IgD-negative memory B cell (primary cell): ENCODE results near the gene LIMS2. TPM values are rescaled to one million over a fixed set of nuclear protein-coding genes. Genes with fewer than 3 reads are reported as not detected.

Source experiments
- H3K27ac Mint-ChIP-seq, 3 donors: one replicate each; pipeline ENCODE4 v1.8.0; 2020 to 2022; ENCODE audit warnings: mild to moderate bottlenecking in 3 of 3, mixed read lengths in 3 of 3, moderate library complexity in 1 of 3
- H3K27me3 Mint-ChIP-seq: one replicate; pipeline ENCODE4 v1.8.0; 2021; ENCODE audit warnings: mixed read lengths
- H3K36me3 Mint-ChIP-seq: one replicate; pipeline ENCODE4 v1.8.0; 2020; ENCODE audit warnings: mild to moderate bottlenecking, mixed read lengths
- H3K4me1 Mint-ChIP-seq, 3 donors: one replicate each; pipeline ENCODE4 v1.8.0; 2020 to 2022; ENCODE audit warnings: mixed read lengths in 3 of 3, mild to moderate bottlenecking in 1 of 3
- H3K4me3 Mint-ChIP-seq, 4 donors: one replicate each; pipeline ENCODE4 v1.8.0; 2020 to 2022; ENCODE audit warnings: mild to moderate bottlenecking in 4 of 4, mixed read lengths in 4 of 4, moderate library complexity in 3 of 4
- H3K9me3 Mint-ChIP-seq, 3 donors: one replicate each; pipeline ENCODE4 v1.8.0; 2020 to 2021; ENCODE audit warnings: mixed read lengths in 3 of 3, mild to moderate bottlenecking in 1 of 3
- polyA plus RNA-seq: library from polyadenylated mRNA; unstranded; fragments of 300-500 nt; fragmentation: Illumina TruSeq; gene quantifications from one replicate; pipeline ENCODE4 v1.2.3, GENCODE V29; 2021

Gene LIMS2
- polyA plus RNA-seq, 1 donor from 2014 or later: 35.1 TPM

DNA sequence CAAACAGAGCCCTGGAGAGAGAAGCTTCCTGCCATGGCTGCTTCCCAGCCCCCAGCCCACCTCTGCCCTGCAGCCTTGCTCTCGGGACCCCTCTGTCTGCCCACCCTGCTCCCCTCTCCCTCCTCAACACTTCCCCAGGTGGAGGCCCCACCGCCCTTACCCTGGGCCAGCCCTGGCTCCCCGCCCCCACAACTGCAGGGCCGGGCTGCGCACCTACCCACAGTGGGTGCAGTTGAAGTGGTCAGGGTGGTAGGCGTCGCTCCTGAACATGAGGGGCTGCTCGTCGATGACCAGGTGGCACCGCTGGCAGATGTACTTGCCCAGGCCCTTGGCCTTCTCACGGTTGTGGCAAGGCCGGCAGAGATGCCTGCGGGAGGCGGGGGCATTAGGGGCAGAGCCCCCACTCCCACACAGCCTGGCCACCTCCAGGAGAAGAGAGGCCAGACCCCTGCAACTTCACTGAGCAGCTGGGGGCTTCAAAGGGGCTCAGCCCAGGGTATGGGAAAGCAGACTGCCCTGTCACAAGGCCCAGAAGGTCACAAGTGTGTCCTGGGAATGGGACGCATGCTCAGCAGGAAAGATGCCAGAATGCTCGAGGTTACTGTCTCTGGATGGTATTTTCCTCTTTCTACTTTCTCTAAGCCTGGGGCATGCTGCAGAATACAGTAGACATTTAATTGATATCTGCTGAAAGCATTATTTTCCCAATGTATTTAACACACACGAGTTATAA lies 32.5 kb downstream of the LIMS2 start:
- Mint-ChIP-seq H3K36me3 (peaks cover 3% of the 10 kb centered on the region), H3K27me3 (no peaks in the 10 kb centered on the region), H3K4me1 (peaks cover 19 to 27% (median 24%) of the 10 kb centered on the region in 3 donors), H3K27ac (no peak overlapping the region), H3K9me3 (no peaks in the 10 kb centered on the region), H3K4me3 (peak overlapping the region in 2 of 4 donors; percentile 17 to 18)

GRCh38 chr2:127641846-127642507 lies 33.4 kb downstream of the LIMS2 start:
- peak overlapping the region in 2 of 4 donors; percentile 17 to 52 for H3K4me3 Mint-ChIP-seq
- no peaks in the 10 kb centered on the region for H3K27me3 Mint-ChIP-seq
- H3K9me3 Mint-ChIP-seq: no peaks in the 10 kb centered on the region
- peak overlapping the region in 1 of 3 donors; percentile 85 for H3K27ac Mint-ChIP-seq
- H3K36me3 Mint-ChIP-seq: peaks cover 3% of the 10 kb centered on the region
- peaks cover 22 to 27% (median 24%) of the 10 kb centered on the region in 3 donors for H3K4me1 Mint-ChIP-seq

- H3K36me3 Mint-ChIP-seq: peaks cover 3% of the 10 kb centered on the region
- no peaks in the 10 kb centered on the region for H3K27me3 Mint-ChIP-seq
- no peaks in the 10 kb centered on the region for H3K9me3 Mint-ChIP-seq
- peak overlapping the region in 2 of 3 donors; percentile 53 to 85 for H3K27ac Mint-ChIP-seq
- H3K4me3 Mint-ChIP-seq: peak overlapping the region in 1 of 4 donors; percentile 9
- peaks cover 21 to 32% (median 23%) of the 10 kb centered on the region in 3 donors for H3K4me1 Mint-ChIP-seq
Observed at GRCh38 chr2:127641133-127641532, 34.2 kb downstream of the LIMS2 start.

GRCh38 chr2:127640082-127641072 lies 35.0 kb downstream of the LIMS2 start:
- Mint-ChIP-seq H3K27me3 (no peaks in the 10 kb centered on the region), H3K27ac (peak overlapping the region; percentile 53 to 85 (median 71)), H3K4me1 (peaks cover 21 to 34% (median 28%) of the 10 kb centered on the region in 3 donors), H3K4me3 (peak overlapping the region in 3 of 4 donors; percentile 53 to 78 (median 73)), H3K9me3 (no peaks in the 10 kb centered on the region), H3K36me3 (peaks cover 3% of the 10 kb centered on the region)

DNA sequence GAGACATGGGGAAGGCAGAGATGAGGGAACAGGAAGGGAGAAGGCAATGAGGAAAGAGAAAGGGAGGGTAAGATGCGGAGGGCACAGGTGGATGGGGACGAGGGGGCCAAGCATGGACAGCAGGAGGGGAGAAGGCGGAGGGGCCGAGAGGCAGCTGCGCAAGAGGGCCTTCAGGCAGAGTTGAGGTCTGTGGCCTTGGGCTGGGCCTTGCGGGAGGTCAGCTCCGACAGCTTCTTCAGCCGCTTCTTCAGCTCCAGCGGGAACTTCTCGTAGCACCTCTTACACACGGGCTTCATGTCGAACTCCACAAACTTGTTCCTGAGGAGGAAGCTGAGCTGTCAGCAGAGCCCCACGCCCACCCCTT lies 36.2 kb downstream of the LIMS2 start:
- H3K4me3 Mint-ChIP-seq: peak overlapping the region in 2 of 4 donors; percentile 28 to 67

DNA sequence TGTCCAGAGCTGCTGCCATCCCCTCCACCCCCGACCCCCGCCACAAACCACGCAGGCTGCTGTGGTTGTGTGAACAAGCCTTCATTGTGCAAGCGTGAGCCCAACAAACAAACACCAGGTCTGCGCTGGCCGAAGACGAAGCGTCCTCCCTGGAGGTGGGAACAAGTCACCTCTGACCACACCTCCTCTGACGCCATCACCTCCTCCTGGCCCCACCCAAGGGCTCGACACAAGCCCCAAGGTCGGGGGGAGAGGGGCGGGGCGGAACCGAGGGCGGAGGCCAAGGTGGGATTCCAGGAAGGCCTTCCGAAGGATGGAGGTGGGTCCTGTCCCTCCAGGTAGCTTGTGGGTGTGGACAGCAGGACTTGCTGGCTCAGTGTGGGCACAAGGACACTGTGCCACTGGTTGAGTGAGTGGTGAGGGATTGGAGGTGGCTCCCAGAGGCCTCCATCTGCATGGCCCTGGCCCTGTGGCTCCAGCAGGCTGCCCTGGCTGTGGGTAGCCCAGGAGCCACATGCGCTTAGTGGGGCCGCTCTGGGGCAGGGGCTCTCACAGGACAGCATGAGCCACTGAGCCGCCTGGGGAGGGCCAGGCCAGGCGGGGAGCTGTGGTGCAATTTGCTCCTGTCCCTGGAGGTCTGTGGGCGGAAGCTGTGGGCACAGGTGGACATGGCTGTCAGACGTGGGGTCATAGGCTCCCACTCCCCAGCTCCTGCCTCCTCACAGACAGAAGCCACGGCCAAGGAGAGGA lies 36.8 kb downstream of the LIMS2 start:
- no peaks in the 10 kb centered on the region for H3K27me3 Mint-ChIP-seq
- peak overlapping the region; percentile 83 to 91 (median 85) for H3K27ac Mint-ChIP-seq
- H3K4me3 Mint-ChIP-seq: peak overlapping the region in 3 of 4 donors; percentile 33 to 67 (median 38)
- no peaks in the 10 kb centered on the region for H3K9me3 Mint-ChIP-seq
- peaks cover 2% of the 10 kb centered on the region for H3K36me3 Mint-ChIP-seq
- peaks cover 17 to 46% (median 40%) of the 10 kb centered on the region in 3 donors for H3K4me1 Mint-ChIP-seq

More for the DNA sequence above, 36.2 kb downstream of the LIMS2 start:
- Mint-ChIP-seq H3K9me3 (no peaks in the 10 kb centered on the region), H3K4me1 (peaks cover 18 to 41% (median 35%) of the 10 kb centered on the region in 3 donors), H3K27ac (peak overlapping the region; percentile 83 to 91 (median 85)), H3K27me3 (no peaks in the 10 kb centered on the region), H3K36me3 (peaks cover 2% of the 10 kb centered on the region)

GRCh38 chr2:127637725-127638252 lies 37.5 kb downstream of the LIMS2 start:
- peaks cover 19 to 53% (median 45%) of the 10 kb centered on the region in 3 donors for H3K4me1 Mint-ChIP-seq
- H3K36me3 Mint-ChIP-seq: peaks cover 2% of the 10 kb centered on the region
- H3K4me3 Mint-ChIP-seq: peak overlapping the region in 2 of 4 donors; percentile 10 to 76
- H3K27ac Mint-ChIP-seq: peak overlapping the region in 1 of 3 donors; percentile 85
- H3K27me3 Mint-ChIP-seq: no peaks in the 10 kb centered on the region
- H3K9me3 Mint-ChIP-seq: no peaks in the 10 kb centered on the region

- Mint-ChIP-seq H3K9me3 (no peaks in the 10 kb centered on the region), H3K4me3 (no peak overlapping the region), H3K4me1 (peaks cover 20 to 55% (median 47%) of the 10 kb centered on the region in 3 donors), H3K27ac (no peak overlapping the region), H3K27me3 (no peaks in the 10 kb centered on the region), H3K36me3 (peaks cover 2% of the 10 kb centered on the region)
Observed at GRCh38 chr2:127637236-127637630, 38.1 kb downstream of the LIMS2 start.

DNA sequence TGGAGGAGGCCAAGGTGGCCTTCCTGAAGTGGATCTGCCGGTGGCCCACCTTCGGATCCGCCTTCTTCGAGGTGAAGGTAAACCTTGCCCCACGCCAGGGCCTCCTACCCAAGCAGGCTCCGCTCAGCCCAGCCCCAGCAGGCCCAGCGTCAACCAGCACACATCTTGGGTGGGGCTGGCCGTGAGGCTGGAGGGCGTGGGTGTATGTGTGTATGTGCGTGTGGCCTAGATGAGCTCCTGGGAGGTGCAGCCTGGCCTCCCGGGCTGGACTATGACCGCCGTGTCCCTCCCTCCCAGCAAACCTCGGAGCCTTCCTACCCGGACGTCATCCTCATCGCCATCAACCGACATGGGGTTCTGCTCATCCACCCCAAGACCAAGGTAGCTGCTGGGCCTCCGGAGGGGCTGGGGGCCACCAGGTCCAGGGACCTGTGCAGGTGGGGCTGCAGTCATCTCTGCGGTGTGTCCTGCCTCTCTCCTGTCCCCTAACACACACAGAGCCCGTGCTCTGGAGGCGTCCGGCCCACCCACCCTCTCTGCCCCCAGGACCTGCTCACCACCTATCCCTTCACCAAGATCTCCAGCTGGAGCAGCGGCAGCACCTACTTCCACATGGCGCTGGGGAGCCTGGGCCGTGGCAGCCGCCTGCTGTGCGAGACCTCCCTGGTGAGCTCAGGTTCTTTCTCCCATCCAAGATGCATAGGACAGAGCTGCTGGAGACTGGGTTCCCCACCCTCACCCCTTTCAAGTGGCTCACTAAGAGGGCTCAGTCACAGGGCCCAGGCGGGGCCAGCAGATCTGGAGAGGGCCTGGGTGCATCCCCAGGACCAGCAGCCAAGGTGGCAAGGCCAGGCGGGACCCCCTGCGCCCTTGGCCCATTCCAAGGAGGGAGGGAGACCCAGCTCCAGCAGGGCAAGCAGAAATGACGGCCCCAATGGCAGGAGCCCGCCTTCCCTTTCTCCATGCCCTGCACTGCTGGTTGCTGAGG lies 38.8 kb downstream of the LIMS2 start:
- Mint-ChIP-seq H3K4me3 (peak overlapping the region in 1 of 4 donors; percentile 83), H3K27ac (peak overlapping the region in 2 of 3 donors; percentile 35 to 53), H3K4me1 (peaks cover 20 to 54% (median 46%) of the 10 kb centered on the region in 3 donors), H3K27me3 (no peaks in the 10 kb centered on the region), H3K9me3 (no peaks in the 10 kb centered on the region), H3K36me3 (peaks cover 2% of the 10 kb centered on the region)

- H3K4me3 Mint-ChIP-seq: peak overlapping the region in 1 of 4 donors; percentile 12
- H3K4me1 Mint-ChIP-seq: peaks cover 20 to 56% (median 49%) of the 10 kb centered on the region in 3 donors
- H3K9me3 Mint-ChIP-seq: no peaks in the 10 kb centered on the region
Observed at GRCh38 chr2:127635380-127636237, 39.7 kb downstream of the LIMS2 start.

GRCh38 chr2:127634626-127635379 lies 40.5 kb downstream of the LIMS2 start:
- Mint-ChIP-seq H3K4me3 (peak overlapping the region in 2 of 4 donors; percentile 52 to 60), H3K4me1 (peaks cover 17 to 58% (median 52%) of the 10 kb centered on the region in 3 donors), H3K27me3 (no peaks in the 10 kb centered on the region), H3K36me3 (peaks cover 2% of the 10 kb centered on the region), H3K27ac (peak overlapping the region; percentile 81 to 86 (median 86)), H3K9me3 (no peaks in the 10 kb centered on the region)

More at GRCh38 chr2:127635380-127636237, 39.7 kb downstream of the LIMS2 start:
- H3K36me3 Mint-ChIP-seq: peaks cover 2% of the 10 kb centered on the region
- peak overlapping the region in 1 of 3 donors; percentile 81 for H3K27ac Mint-ChIP-seq
- H3K27me3 Mint-ChIP-seq: no peaks in the 10 kb centered on the region
